DMS114 treated with DMSO at 0.1 percent for 48 hours (cell line): Measurements from ENCODE around the gene ADAMTSL4.
"Not testable (repeated sequence)": the region's sequence is repeated elsewhere in the genome, so short reads cannot be mapped to it uniquely, and the experiment has no call there.

Experiments
- DNase-seq: peaks from one replicate; lab custom pipeline; 2025; ENCODE audit not compliant: unreplicated experiment; lab: John Stamatoyannopoulos, UW

Gene ADAMTSL4

DNA sequence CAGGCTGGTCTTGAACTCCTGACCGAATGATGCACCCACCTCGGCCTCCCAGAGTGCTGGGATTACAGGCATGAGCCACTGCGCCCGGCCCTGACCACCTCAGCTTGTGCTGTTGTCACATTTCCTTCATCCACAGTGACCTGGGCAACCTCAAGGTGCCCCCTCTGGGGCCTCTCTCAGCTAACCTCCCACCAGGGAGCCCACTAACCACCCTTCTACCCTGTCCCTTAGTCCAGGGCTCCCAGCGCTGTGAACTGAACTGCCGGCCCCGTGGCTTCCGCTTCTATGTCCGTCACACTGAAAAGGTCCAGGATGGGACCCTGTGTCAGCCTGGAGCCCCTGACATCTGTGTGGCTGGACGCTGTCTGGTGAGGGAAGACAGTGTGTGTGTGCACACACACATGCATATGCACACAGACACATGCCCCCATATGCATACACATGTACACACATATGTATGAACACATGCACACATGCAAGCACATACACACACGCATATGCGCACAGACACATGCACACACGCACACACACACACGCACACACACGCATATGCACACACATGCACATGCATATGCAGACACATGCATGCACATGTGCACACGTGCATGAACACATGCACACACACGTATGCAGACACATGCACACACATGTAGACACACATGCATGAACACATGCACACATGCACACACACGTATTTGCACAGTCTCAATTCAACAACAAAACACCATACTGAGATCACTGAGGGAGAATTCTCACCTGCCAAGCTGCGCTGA lies 6.2 kb downstream of the ADAMTSL4 start:
- DNase-seq, result no peak

DNA sequence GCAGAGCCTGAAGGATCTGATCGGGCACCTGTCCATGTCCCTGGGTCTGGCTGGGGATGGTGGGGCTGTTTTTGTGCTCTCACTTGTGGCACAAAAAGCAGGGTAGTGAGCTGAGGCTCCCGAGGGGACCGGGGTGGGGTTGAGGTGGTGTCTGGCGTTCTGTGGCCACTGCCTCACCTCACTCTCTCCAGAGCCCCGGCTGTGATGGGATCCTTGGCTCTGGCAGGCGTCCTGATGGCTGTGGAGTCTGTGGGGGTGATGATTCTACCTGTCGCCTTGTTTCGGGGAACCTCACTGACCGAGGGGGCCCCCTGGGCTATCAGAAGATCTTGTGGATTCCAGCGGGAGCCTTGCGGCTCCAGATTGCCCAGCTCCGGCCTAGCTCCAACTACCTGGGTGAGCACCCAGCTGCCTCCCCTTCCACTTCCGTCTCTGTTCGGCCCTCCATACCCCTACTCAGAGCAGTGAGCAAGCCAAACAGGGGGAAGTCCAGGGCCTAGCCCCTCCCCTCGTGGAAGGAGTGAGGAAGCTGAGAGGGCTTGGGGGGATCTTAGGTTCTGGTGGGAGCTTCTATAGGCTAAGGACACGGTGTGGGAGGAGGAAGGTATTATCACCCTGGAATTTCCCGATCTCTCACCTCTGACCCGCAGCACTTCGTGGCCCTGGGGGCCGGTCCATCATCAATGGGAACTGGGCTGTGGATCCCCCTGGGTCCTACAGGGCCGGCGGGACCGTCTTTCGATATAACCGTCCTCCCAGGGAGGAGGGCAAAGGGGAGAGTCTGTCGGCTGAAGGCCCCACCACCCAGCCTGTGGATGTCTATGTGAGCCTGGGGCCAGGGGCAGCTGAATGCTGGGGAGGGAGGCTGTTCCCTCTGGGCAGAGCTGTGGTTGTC lies 7.0 kb downstream of the ADAMTSL4 start:
- DNase-seq, result no peak

DNA sequence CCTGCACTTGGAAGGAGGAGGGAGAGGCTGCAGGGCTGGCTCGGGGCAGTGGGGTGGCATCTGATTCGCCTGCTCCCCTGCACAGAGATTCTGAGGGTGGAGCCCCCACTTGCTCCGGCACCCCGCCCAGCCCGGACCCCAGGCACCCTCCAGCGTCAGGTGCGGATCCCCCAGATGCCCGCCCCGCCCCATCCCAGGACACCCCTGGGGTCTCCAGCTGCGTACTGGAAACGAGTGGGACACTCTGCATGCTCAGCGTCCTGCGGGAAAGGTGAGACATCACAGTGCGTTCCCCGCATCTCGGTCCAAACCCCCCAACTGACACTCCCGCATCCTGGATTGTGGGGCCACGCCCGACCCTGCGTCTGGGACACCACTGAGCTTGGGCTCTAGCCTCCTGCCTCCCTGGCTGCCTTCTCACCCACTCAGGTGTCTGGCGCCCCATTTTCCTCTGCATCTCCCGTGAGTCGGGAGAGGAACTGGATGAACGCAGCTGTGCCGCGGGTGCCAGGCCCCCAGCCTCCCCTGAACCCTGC lies 7.9 kb downstream of the ADAMTSL4 start:
- DNase-seq, result no peak

DNA sequence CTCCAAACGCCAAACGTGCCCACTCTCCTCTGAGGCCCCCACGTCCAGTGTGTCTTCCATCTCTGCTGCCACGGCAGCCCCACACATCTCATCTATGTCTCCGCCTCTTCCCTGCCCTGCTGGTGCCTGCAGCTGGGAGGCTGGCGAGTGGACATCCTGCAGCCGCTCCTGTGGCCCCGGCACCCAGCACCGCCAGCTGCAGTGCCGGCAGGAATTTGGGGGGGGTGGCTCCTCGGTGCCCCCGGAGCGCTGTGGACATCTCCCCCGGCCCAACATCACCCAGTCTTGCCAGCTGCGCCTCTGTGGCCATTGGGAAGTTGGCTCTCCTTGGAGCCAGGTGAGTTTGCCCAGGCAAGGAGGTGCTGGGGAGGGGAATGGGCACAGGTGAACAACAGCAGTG lies 8.6 kb downstream of the ADAMTSL4 start:
- DNase-seq, result no peak

DNA sequence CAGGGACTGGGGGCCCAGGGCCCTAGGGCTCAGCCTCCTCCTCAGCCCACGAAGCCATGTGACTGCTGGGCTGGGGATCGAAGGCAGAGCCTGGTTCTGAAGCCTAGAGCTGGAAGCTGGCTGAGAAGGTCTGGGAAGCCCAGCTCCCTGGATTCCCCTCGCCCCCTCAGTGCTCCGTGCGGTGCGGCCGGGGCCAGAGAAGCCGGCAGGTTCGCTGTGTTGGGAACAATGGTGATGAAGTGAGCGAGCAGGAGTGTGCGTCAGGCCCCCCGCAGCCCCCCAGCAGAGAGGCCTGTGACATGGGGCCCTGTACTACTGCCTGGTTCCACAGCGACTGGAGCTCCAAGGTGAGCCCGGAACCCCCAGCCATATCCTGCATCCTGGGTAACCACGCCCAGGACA lies 9.1 kb downstream of the ADAMTSL4 start:
- no peak for DNase-seq

DNA sequence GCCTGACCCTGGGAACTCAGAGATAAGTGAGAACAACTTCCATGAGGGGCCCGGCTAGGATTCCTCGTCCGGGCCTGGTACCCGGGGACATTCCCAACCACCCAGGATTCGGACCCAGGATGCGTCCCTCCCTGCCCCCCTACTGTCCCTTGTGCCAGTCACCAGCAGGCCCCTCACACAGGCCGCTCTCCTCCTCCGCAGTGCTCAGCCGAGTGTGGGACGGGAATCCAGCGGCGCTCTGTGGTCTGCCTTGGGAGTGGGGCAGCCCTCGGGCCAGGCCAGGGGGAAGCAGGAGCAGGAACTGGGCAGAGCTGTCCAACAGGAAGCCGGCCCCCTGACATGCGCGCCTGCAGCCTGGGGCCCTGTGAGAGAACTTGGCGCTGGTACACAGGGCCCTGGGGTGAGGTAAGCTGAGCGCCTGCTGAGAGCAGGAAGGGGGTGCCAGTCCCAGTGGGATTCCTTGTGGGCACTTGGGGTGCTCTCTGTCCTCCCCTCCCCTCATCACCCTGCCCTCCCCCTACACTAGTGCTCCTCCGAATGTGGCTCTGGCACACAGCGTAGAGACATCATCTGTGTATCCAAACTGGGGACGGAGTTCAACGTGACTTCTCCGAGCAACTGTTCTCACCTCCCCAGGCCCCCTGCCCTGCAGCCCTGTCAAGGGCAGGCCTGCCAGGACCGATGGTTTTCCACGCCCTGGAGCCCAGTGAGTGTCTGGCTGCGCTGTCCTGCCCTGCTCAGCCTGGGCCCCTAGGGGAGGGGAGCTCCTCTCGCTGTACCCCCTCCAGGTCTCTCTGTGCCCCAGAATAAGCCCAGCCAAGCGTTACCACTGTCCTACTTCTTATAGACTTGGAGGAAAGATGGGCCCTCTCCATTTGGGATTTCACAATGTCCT lies 9.8 kb downstream of the ADAMTSL4 start:
- DNase-seq, result no peak

DNA sequence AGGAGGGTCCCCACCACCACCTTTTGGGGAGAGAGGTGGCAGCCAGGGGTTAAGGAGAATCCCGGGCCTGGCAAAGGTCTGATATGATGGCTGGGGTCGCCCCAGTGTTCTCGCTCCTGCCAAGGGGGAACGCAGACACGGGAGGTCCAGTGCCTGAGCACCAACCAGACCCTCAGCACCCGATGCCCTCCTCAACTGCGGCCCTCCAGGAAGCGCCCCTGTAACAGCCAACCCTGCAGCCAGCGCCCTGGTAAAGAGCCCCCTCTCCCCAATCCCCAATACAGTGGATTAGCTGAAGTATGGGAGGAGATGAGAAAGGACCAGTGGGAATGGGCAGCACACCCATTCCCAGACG lies 10.4 kb downstream of the ADAMTSL4 start:
- no peak for DNase-seq

DNA sequence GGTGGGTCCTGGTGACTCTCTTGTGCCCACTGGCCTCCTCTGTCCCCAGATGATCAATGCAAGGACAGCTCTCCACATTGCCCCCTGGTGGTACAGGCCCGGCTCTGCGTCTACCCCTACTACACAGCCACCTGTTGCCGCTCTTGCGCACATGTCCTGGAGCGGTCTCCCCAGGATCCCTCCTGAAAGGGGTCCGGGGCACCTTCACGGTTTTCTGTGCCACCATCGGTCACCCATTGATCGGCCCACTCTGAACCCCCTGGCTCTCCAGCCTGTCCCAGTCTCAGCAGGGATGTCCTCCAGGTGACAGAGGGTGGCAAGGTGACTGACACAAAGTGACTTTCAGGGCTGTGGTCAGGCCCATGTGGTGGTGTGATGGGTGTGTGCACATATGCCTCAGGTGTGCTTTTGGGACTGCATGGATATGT lies 10.8 kb downstream of the ADAMTSL4 start:
- peak; percentile 73 for DNase-seq

DNA sequence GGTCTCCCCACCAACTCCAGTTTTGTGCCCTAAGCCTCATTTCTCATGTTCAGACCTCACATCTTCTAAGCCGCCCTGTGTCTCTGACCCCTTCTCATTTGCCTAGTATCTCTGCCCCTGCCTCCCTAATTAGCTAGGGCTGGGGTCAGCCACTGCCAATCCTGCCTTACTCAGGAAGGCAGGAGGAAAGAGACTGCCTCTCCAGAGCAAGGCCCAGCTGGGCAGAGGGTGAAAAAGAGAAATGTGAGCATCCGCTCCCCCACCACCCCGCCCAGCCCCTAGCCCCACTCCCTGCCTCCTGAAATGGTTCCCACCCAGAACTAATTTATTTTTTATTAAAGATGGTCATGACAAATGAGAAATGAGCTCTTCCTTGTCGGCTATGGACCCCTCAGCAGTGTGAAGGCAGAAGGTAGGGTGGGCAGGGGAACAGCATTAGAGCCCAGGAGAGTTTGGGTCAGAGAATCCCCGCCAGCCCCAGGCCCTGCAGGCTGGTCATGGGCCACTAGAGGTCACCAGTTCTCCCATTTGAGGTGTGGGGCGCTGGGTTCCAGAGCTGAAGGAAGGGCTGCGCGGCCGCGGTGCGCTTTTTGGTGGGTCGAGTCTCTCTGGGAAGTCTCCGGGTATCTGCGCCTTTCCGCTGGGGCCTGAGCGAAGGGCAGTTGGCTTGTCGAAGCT lies 11.5 kb downstream of the ADAMTSL4 start:
- DNase-seq, result peak; percentile 94

DNA sequence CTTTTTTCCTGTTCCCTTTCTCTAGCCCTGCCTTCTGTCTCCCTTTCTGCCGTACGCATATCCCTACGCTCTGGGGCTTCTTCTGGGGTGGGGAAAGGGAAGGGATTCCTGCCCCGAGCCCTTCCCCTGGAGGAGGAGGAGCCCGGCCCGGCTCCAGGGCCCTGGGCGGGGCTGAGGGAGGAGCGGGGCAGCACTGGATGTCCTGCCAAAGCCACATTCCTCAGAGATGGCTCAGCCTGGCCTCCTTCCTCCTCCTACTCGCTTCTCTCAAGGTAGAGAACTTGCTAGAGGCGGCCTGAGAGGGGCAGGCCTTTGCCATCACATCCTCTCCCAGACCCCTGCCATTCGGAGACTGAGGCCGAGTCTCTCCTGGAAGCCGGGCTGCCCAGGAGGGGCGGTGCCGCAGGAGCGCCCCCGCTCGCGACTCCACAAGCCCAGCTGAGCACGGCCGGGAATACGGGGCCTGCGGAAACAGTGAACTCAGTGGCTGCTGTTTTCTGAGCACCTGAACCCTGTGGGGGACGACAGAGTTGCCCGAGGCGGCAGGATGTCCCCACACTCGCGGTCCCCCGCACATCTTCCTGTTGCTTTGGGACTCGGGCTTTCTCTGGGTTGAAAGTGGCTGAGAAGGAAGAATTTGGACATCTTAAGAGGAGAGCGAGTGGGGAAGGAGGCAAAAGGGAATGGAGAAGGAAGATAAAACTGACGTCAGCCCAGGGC lies 12.2 kb downstream of the ADAMTSL4 start:
- peak; percentile 94 for DNase-seq

DNA sequence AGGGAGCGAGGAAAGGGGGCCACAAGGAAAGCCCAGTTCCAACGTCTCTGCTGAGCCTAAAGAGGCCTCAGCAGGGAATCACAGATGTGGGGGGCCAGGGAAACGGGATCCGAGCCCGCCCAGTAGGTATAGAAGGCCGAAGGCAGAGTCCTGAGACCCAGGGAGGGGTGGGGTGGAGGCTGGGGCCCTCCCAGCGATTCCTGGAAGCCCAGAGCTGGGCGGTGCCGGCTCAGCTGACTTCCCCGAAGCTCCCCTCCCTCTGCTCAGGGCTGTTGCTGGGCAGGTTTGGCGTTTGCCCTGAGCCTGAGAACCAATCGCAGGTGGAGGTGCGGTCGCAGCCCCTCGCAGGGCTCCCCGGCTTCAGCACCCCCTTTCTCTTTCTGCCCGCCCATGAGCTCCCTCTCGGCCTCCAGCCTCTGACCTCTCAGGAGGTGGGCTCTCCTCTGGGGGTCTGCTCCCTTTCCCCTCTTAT lies 12.8 kb downstream of the ADAMTSL4 start:
- peak; percentile 79 for DNase-seq

DNA sequence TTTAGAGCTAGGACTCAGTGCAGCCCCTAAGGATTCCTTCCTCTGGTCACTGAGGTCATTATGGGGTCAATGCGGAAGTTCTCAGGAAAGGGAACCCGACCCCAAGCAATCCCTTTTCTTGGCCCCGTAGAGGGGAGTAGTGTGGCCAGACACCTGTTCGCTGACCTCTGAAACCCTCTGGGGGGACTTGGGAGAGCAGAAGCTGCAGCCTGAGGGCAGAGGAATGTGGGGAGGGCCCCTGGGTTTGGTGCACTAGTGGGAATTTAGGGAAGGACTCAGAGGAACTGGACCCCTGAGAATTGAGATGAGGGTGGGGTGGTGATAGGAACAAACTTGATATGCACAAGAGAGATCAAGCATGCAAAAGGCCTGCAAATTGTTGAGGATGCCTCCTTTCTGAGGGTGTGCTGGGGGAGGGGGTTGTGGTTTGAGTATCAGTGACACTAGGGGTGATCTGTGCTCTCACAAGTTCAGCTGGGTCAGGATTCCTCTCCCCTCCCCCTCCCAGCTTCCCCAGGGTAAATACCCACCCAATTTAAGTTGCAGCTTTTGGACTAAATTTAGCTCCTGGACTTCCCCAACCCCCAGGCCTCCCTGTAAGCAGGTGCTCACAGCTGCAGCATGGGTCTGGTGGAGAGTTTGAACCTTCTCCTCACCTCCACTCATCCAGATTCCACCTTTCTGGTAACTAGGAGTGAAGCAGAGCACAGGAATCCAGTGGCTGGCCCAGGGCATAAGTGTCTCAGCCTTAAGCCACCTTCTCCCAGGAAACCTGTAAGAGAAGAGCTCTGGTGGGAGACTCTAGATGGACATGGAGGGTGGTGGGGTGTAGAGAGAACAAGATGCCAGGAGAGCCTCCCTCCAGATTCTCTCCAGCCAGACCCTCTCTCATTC lies 13.5 kb downstream of the ADAMTSL4 start:
- DNase-seq, result no peak

DNA sequence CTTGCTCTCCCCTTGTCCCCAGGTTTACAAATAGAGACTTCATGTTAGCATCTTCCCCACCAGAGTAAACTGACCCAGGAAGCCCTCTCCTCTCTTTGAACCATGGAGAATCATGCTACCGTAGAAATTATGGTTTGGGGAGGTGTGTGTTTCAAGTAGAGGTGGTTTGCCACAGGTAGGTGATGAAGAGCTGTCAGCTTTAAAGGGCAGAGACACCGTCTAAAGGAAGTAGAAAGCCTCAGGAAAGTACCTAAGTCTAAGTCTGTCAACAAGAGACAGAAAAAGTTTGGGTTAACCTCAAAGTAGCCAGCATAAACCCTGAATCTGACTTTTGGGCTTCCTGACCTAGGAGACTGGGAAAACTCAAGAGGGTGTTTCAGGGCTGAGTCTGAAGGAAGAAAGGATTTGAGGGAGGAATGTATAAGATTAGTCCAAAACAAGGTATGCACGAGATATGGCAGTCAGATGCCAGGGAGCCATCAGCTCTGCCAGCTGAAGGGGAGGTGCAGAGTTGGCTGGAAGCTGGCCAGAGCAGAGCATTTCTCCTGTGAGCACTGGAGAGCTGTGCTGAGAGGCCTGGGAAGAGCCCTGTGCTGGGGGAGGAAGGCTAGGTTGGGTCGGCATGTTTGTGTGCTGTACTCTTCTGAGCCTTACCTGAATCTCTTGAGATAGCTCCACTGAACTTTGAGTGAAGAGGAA lies 14.3 kb downstream of the ADAMTSL4 start:
- no peak for DNase-seq

DNA sequence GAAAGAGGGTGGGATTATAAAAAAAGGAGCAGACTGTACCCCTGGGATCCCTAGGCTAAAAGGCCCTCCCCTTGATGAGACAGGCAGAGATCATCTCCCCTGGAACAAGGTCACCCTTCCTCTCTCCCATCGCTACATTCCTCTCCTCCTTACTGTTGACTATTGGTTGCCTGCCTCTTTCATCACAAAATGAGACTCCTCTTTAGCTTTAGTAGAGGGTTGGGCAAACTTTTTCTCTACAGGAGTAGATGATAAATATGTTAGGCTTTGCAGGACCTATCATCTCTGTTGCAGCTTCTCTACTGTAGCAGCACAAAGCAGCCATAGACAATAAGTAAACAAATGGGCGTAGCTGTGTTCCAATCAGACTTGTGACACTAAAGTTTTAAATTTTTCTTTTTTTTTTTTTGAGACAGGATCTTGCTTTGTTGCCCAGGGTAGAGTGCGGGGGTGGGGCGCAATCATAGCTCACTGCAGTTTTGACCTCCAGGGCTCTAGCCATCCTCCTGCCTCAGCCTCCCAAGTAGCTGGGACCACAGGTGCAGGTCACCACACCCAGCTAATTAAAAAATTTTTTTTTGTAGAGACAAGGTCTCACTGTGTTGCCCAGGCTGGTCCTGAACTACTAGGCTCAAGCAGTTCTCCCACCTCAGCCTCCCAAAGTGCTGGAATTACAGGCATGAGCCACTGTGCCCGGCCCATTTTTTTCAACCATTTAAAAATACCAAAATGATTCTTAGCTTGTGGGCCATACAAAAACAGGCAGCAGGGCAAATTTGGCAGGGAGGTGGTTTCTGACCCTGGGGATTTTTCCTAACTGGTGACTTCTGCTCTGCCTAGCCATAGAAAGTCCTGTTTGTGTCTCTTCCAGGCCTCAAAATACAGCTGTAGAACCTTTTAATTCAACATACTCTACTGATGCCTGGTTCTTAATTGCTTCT lies 15.1 kb downstream of the ADAMTSL4 start:
- DNase-seq, result no peak

DNA sequence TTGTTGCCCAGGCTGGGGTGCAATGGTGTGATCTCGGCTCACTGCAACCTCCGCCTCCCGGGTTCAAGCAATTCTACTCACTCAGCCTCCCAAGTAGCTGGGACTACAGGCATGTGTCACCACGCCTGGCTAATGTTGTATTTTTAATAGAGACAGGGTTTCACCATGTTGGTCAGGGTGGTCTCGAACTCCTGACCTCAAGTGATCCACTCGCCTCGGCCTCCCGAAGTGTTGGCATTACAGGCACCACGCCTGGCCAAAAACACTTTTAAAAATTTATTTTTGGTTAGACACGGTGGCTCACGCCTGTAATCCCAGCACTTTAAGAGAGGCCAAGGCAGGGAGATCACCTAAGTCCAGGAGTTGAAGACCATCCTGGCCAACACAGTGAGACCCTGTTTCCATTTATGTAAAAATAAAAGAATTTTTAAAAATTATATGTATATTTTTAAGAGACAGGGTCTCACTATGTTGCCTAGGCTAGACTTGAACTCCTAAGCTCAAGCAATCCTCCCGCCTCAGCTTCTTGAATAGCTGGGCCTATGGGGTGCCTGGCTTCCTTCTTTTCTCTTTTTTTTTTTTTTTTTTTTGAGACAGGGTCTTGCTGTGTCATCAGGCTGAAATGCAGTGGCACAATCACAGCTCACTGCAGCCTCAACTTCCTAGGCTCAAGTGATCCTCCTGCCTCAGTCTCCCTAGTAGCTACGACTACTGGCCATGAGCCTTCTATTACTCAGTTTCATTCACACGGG lies 16.2 kb downstream of the ADAMTSL4 start:
- not testable (repeated sequence) for DNase-seq
